ENCODE data around the gene RERE.

GRCh38 chr1:8519167-8519566 is 298.3 kb downstream of the RERE start:
- TF ChIP-seq CTCF (IDR thresholded peaks at IDR 0.05) (no peak), POLR2AphosphoS5 (IDR thresholded peaks at IDR 0.05) (no peak)
